ENCODE data around the gene SNAI3. TPM values are rescaled to one million over a fixed set of nuclear protein-coding genes. Genes with fewer than 3 reads are reported as not detected.

SNAI3 gene
- total and polyA plus RNA-seq, 11 donors = 0.76 to 9.5 (median 1.7) TPM

GRCh38 chr16:88652762-88653063, 33.6 kb downstream of the SNAI3 start:
- Histone ChIP-seq H3K36me3 (peaks cover 0 to 44% (median 11%) of the 10 kb centered on the region in 9 donors), H3K4me1 (peaks cover 0 to 38% (median 14%) of the 10 kb centered on the region in 12 donors), H3K27me3 (no peaks in the 10 kb centered on the region), H3K27ac (no peak overlapping the region), H3K4me3 (no peak overlapping the region), H3K9me3 (no peaks in the 10 kb centered on the region)
- 91 to 98% (median 97%) methylated on average over 7 to 8 of the region's 8 CpGs for WGBS, 4 donors
- DNase-seq = no peak
- TF ChIP-seq POLR2A (IDR thresholded peaks at IDR 0.05) (no peak), CTCF (IDR thresholded peaks at IDR 0.05) (no peak)
- ATAC-seq = no peak
- intact Hi-C loops (cut with DNase I) = loop anchor here in 2 of 10 donors (5.0 kb wide), 2 partner anchors 50 to 55 kb away; no protein-coding TSS in a partner anchor

GRCh38 chr16:88651989-88652761, 34.1 kb downstream of the SNAI3 start:
- H3K4me3 ChIP-seq = no peak overlapping the region
- H3K27me3 ChIP-seq = no peaks in the 10 kb centered on the region
- intact Hi-C loops (cut with DNase I) = loop anchor here in 2 of 10 donors (5.0 kb wide), 2 partner anchors 50 to 55 kb away; no protein-coding TSS in a partner anchor
- no peaks in the 10 kb centered on the region for H3K9me3 ChIP-seq
- peaks cover 0 to 41% (median 8%) of the 10 kb centered on the region in 9 donors for H3K36me3 ChIP-seq
- TF ChIP-seq POLR2A (IDR thresholded peaks at IDR 0.05) = no peak
- 73 to 91% (median 88%) methylated on average over 6 to 29 of the region's 29 CpGs for WGBS, 4 donors
- ATAC-seq = no peak
- H3K27ac ChIP-seq = peak overlapping the region in 11 of 12 donors; percentile 3 to 94 (median 74)
- peaks cover 0 to 43% (median 14%) of the 10 kb centered on the region in 12 donors for H3K4me1 ChIP-seq
- no peak for DNase-seq

- intact Hi-C loops (cut with DNase I) = loop anchor here in 2 of 10 donors (5.0 kb wide), 2 partner anchors 51 to 54 kb away; no protein-coding TSS in a partner anchor
- ATAC-seq (peak; percentile 41 to 82 (median 48)), DNase-seq (peak; percentile 55 to 77 (median 70))
- Histone ChIP-seq H3K27ac (peak overlapping the region in 11 of 12 donors; percentile 52 to 94 (median 74)), H3K4me1 (peaks cover 0 to 49% (median 14%) of the 10 kb centered on the region in 12 donors), H3K4me3 (peak overlapping the region; percentile 51 to 91 (median 76)), H3K9me3 (no peaks in the 10 kb centered on the region), H3K36me3 (peaks cover 0 to 45% (median 6%) of the 10 kb centered on the region in 9 donors), H3K27me3 (no peaks in the 10 kb centered on the region)
- WGBS, 4 donors = 44 to 80% (median 45%) methylated on average over 6 to 24 of the region's 24 CpGs
- no peak for TF ChIP-seq CTCF (IDR thresholded peaks at IDR 0.05)
- TF ChIP-seq POLR2A (IDR thresholded peaks at IDR 0.05) = no peak
Observed at GRCh38 chr16:88651276-88651988, 34.9 kb downstream of the SNAI3 start.

- 1 to 3% (median 1%) methylated on average over 6 to 41 of the region's 41 CpGs for WGBS, 4 donors
- Histone ChIP-seq H3K36me3 (peaks cover 0 to 51% (median 5%) of the 10 kb centered on the region in 9 donors), H3K4me3 (peak within 1 kb of the TSS; percentile 51 to 91 (median 76)), H3K4me1 (peaks cover 0 to 49% (median 14%) of the 10 kb centered on the region in 12 donors), H3K27ac (peak within 1 kb of the TSS; percentile 17 to 94 (median 74)), H3K9me3 (no peaks in the 10 kb centered on the region), H3K27me3 (no peaks in the 10 kb centered on the region)
- TF ChIP-seq POLR2A (IDR thresholded peaks at IDR 0.05) = peak in 1 of 2 donors; percentile 30
- no peak for TF ChIP-seq CTCF (IDR thresholded peaks at IDR 0.05)
- ATAC-seq (peak; percentile 80 to 91 (median 86)), DNase-seq (peak; percentile 77 to 92 (median 84))
- intact Hi-C loops (cut with DNase I) = loop anchor here in 2 of 10 donors (5.0 kb wide), 2 partner anchors 51 to 54 kb away; no protein-coding TSS in a partner anchor
Observed at GRCh38 chr16:88650749-88651275, 35.5 kb downstream of the SNAI3 start, which contains the start of gene CYBA. CYBA (minus strand) TSS chr16:88651053; CDS start chr16:88651013, 40 bp downstream.

Data from heart left ventricle (tissue), 16 donors.